ENCODE measurements around the gene FLNB. TPM values are rescaled to one million over a fixed set of nuclear protein-coding genes. Genes with fewer than 3 reads are reported as not detected.
A peak's percentile ranks its signal among the peaks of the same experiment; 100 is the strongest.

FLNB gene
- polyA plus RNA-seq, 3 donors: 0.47 to 4.0 (median 2.1) TPM

DNA sequence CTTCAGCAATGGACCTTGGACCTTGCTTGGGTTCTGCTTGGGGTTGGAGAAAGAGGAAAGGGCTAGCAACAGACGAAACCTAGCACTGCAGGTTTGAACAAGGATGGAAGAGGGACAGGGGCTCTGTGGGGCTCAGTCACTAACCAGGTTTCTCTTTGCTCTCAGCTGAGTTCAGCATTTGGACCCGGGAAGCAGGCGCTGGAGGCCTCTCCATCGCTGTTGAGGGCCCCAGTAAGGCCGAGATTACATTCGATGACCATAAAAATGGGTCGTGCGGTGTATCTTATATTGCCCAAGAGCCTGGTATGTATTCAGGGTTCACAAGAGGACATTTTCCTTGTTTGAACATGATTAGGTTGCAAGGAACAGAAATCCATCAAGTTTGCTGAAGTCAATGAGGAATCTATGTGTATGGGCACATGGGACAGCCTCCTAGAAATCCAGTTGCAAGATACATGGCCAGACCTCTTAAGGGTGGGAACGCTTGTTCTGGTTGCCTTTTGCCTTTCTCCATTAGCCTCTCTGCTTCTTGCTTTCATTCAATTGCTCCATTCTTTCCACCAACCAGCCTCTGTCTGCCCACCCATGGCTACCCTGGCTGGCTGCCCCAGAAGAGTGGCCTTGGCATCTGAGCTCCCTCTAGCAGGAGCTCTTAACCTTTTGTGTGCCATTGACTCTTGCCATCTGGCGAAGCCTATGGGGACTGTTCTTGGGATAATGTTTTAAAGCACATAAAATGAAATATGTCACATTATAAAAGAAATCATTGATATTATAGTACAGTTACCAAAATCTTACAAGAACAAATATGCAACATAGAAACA, 146.6 kb downstream of the FLNB start:
- TF ChIP-seq, protein P1, sequence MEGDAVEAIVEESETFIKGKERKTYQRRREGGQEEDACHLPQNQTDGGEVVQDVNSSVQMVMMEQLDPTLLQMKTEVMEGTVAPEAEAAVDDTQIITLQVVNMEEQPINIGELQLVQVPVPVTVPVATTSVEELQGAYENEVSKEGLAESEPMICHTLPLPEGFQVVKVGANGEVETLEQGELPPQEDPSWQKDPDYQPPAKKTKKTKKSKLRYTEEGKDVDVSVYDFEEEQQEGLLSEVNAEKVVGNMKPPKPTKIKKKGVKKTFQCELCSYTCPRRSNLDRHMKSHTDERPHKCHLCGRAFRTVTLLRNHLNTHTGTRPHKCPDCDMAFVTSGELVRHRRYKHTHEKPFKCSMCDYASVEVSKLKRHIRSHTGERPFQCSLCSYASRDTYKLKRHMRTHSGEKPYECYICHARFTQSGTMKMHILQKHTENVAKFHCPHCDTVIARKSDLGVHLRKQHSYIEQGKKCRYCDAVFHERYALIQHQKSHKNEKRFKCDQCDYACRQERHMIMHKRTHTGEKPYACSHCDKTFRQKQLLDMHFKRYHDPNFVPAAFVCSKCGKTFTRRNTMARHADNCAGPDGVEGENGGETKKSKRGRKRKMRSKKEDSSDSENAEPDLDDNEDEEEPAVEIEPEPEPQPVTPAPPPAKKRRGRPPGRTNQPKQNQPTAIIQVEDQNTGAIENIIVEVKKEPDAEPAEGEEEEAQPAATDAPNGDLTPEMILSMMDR (IDR thresholded peaks at IDR 0.05): no peak

DNA sequence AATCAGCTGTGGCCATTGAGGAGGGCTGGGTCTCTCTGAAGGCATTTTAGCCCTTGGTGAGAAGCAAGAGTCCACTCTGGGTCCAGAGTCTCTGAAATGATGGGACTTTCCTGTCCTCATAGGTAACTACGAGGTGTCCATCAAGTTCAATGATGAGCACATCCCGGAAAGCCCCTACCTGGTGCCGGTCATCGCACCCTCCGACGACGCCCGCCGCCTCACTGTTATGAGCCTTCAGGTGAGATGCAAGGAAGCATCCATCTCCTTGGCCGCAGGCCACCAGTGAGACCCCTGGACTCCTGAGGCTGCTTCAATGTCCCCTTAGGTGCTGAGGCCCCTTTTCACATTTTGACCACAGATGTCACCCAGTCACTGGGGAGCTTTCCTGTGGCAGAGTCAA, 147.6 kb downstream of the FLNB start:
- intact Hi-C loops (cut with micrococcal nuclease): no loop called here
- Histone ChIP-seq H3K4me3 (replicated peaks in 1 of 3; ENCODE audit: low read depth in 2 of 3, low read length in 3 of 3) (no peak overlapping the region), H3K27me3 (ENCODE audit: control insufficient read depth in 2 of 2, insufficient read depth in 2 of 2, low read length in 2 of 2) (no peaks in the 10 kb centered on the region), H3K4me2 (replicated peaks; ENCODE audit: extremely low read depth, low read length, poor library complexity, severe bottlenecking) (no peak overlapping the region), H4K20me1 (ENCODE audit: insufficient read depth, low read length) (no peaks in the 10 kb centered on the region), H3K4me1 (ENCODE audit: control insufficient read depth in 1 of 2, insufficient read depth in 2 of 2, low read length in 2 of 2) (no peaks in the 10 kb centered on the region), H3K79me2 (ENCODE audit: insufficient read depth, low read length) (no peaks in the 10 kb centered on the region), H3K9me3 (replicated peaks in 1 of 2; ENCODE audit: control insufficient read depth in 1 of 2, insufficient read depth in 1 of 2, low read length in 2 of 2) (no peaks in the 10 kb centered on the region), H2AFZ (ENCODE audit: insufficient read depth, low read depth, low read length, poor library complexity, severe bottlenecking) (no peak overlapping the region), H3K27ac (ENCODE audit: low read depth in 1 of 2, low read length in 2 of 2) (no peak overlapping the region), H3K9ac (ENCODE audit: insufficient read depth, low read length, poor library complexity, severe bottlenecking) (no peak overlapping the region), H3K36me3 (replicated peaks in 1 of 2; ENCODE audit: control insufficient read depth in 1 of 2, insufficient read depth in 2 of 2, low read length in 2 of 2) (peaks cover 33 to 95% of the 10 kb centered on the region in 2 donors)
- DNase-seq: no peak
- TF ChIP-seq, protein P1 (IDR thresholded peaks at IDR 0.05): no peak
- no peak overlapping the region for H3K27ac Mint-ChIP-seq
- 94% methylated on average over 10 of the region's 10 CpGs for WGBS (ENCODE audit: insufficient coverage)
- H3K4me3 Mint-ChIP-seq: no peak overlapping the region
- peaks cover 1% of the 10 kb centered on the region for H3K4me1 Mint-ChIP-seq
- H3K27me3 Mint-ChIP-seq (ENCODE audit: low read depth in 3 of 3): peaks cover 0 to 3% (median 1%) of the 10 kb centered on the region in 3 donors
- peaks cover 67 to 81% of the 10 kb centered on the region in 2 donors for H3K36me3 Mint-ChIP-seq
- peaks cover 0 to 2% (median 0%) of the 10 kb centered on the region in 7 donors for H3K9me3 Mint-ChIP-seq

More for the DNA sequence above, 146.6 kb downstream of the FLNB start:
- Histone ChIP-seq H3K4me1 (ENCODE audit: control insufficient read depth in 1 of 2, insufficient read depth in 2 of 2, low read length in 2 of 2) (no peaks in the 10 kb centered on the region), H3K36me3 (replicated peaks in 1 of 2; ENCODE audit: control insufficient read depth in 1 of 2, insufficient read depth in 2 of 2, low read length in 2 of 2) (peaks cover 39 to 97% of the 10 kb centered on the region in 2 donors), H3K79me2 (ENCODE audit: insufficient read depth, low read length) (no peaks in the 10 kb centered on the region), H2AFZ (ENCODE audit: insufficient read depth, low read depth, low read length, poor library complexity, severe bottlenecking) (no peak overlapping the region), H3K27ac (ENCODE audit: low read depth in 1 of 2, low read length in 2 of 2) (no peak overlapping the region), H3K9me3 (replicated peaks in 1 of 2; ENCODE audit: control insufficient read depth in 1 of 2, insufficient read depth in 1 of 2, low read length in 2 of 2) (no peaks in the 10 kb centered on the region), H3K4me3 (replicated peaks in 1 of 3; ENCODE audit: low read depth in 2 of 3, low read length in 3 of 3) (no peak overlapping the region), H3K27me3 (ENCODE audit: control insufficient read depth in 2 of 2, insufficient read depth in 2 of 2, low read length in 2 of 2) (no peaks in the 10 kb centered on the region), H3K4me2 (replicated peaks; ENCODE audit: extremely low read depth, low read length, poor library complexity, severe bottlenecking) (no peak overlapping the region), H4K20me1 (ENCODE audit: insufficient read depth, low read length) (no peaks in the 10 kb centered on the region), H3K9ac (ENCODE audit: insufficient read depth, low read length, poor library complexity, severe bottlenecking) (no peak overlapping the region)
- DNase-seq: no peak
- H3K27me3 Mint-ChIP-seq (ENCODE audit: low read depth in 3 of 3): peaks cover 0 to 3% (median 1%) of the 10 kb centered on the region in 3 donors
- H3K4me3 Mint-ChIP-seq: no peak overlapping the region
- intact Hi-C loops (cut with micrococcal nuclease): no loop called here
- H3K27ac Mint-ChIP-seq: peak overlapping the region in 1 of 7 donors; percentile 48
- H3K4me1 Mint-ChIP-seq: no peaks in the 10 kb centered on the region
- H3K9me3 Mint-ChIP-seq: peaks cover 0 to 2% (median 0%) of the 10 kb centered on the region in 7 donors
- WGBS (ENCODE audit: insufficient coverage): 99% methylated on average over 9 of the region's 10 CpGs
- H3K36me3 Mint-ChIP-seq: peaks cover 67 to 81% of the 10 kb centered on the region in 2 donors
